ENCODE results near the gene XRCC6. TPM values are rescaled to one million over a fixed set of nuclear protein-coding genes. Genes with fewer than 3 reads are reported as not detected.

The XRCC6 gene
- total and polyA plus RNA-seq, 9 of the 15 experiments (the other 6 are each of a cell fraction or from before 2014, with no cell fraction given) = 151 to 440 (median 318) TPM

- DNase-seq (ENCODE audit: extremely low read depth in 1 of 4, low spot score in 3 of 4) (no peak), ATAC-seq (no peak), FAIRE-seq (no peak)
- TF ChIP-seq ZNF561 (CRISPR knock-in tag; conservative IDR thresholded peaks at IDR 0.05) (no peak), AFF1 (IDR thresholded peaks at IDR 0.05; ENCODE audit: low read depth in 1 of 2, partially characterized antibody in 2 of 2) (no peak), U2AF1 (optimal IDR thresholded peaks at IDR 0.05; ENCODE audit: low read depth, low read length) (no peak), SIRT6 (IDR thresholded peaks at IDR 0.05; ENCODE audit: low read depth, low read length) (no peak), ZNF324 (CRISPR knock-in tag; IDR thresholded peaks at IDR 0.05) (no peak), ELK3 (CRISPR knock-in tag; IDR thresholded peaks at IDR 0.05) (no peak)
- no TSS peak for BruUV-seq (replicated peaks)
- ChIA-PET POLR2A (interaction anchor here (0.7 kb wide), 1 partner anchor 74 kb away, joined by 3 read pairs; no protein-coding TSS in a partner anchor), CTCF (ENCODE audit: low intra/inter-chr PET ratio) (no interaction called here)
- Histone ChIP-seq H3K79me2 (ENCODE audit: control insufficient read depth, insufficient read depth, low read length) (no peaks in the 10 kb centered on the region), H3K4me2 (ENCODE audit: insufficient read depth, low read length) (no peak overlapping the region), H3K9me1 (ENCODE audit: control insufficient read depth, insufficient read depth, low read length) (no peaks in the 10 kb centered on the region), H2AFZ (ENCODE audit: low read depth, low read length) (no peak overlapping the region), H3K36me3 (ENCODE audit: control insufficient read depth, insufficient read depth, low read length) (peaks cover 9% of the 10 kb centered on the region; the same call in 2 of the 3 replicates), H3K4me3 (no peak overlapping the region), H3K9me3 (replicated peaks; ENCODE audit: control insufficient read depth, insufficient read depth, low read depth, low read length) (no peaks in the 10 kb centered on the region), H3K27ac (ENCODE audit: extremely low read depth, low read depth, low read length) (no peak overlapping the region), H3K9ac (ENCODE audit: insufficient read depth in 1 of 2, low read depth in 2 of 2, low read length in 2 of 2) (no peak overlapping the region), H3K27me3 (ENCODE audit: control insufficient read depth in 2 of 2, insufficient read depth in 2 of 2, low read length in 2 of 2) (no peaks in the 10 kb centered on the region), H4K20me1 (replicated peaks; ENCODE audit: control insufficient read depth, insufficient read depth, low read length) (no peaks in the 10 kb centered on the region; the same call in 1 of the 2 replicates), H3K4me1 (replicated peaks in 1 of 2; ENCODE audit: control insufficient read depth in 2 of 2, insufficient read depth in 2 of 2, low read length in 2 of 2) (peaks cover 2 to 18% of the 10 kb centered on the region in 2 experiments; a peak in 3 of 5 replicates)
- intact Hi-C loops (cut with micrococcal nuclease) (loop anchor here (5.0 kb wide), 1 partner anchor 52 kb away; no protein-coding TSS in a partner anchor), in situ Hi-C loops (cut with MboI) (loop anchor here (5.0 kb wide), 1 partner anchor 247 kb away; no protein-coding TSS in a partner anchor)
- 37% methylated on average over 2 of the region's 2 CpGs for WGBS (ENCODE audit: insufficient coverage, low coverage, missing lambda C conversion rate)
These were observed 74.1 kb downstream of the XRCC6 start for GRCh38 chr22:41695211-41695610.

Data from K562 (cell line).